Mammary epithelial cell (primary cell): ENCODE measurements around the gene RSAD2.

Experiments used
- EZH2 ChIP-seq: IDR thresholded peaks from 2 replicates; pipeline ENCODE4 v1.6.1; 2012; ENCODE audit warnings: low read length, inconsistent platforms, borderline replicate concordance
- TF ChIP-seq, protein P1 (sequence below), 2 donors: IDR thresholded peaks in 1 of 2; conservative IDR thresholded peaks in 1 of 2; 2 replicates each; pipeline ENCODE4 v1.5.1; 2011 to 2012; ENCODE audit warnings: inconsistent platforms in 2 of 2, low read length in 2 of 2, mild to moderate bottlenecking in 2 of 2, control low read depth in 1 of 2, low read depth in 1 of 2; ENCODE audit not compliant: insufficient read depth in 1 of 2; ENCODE audit errors: extremely low read depth in 1 of 2

DNA sequence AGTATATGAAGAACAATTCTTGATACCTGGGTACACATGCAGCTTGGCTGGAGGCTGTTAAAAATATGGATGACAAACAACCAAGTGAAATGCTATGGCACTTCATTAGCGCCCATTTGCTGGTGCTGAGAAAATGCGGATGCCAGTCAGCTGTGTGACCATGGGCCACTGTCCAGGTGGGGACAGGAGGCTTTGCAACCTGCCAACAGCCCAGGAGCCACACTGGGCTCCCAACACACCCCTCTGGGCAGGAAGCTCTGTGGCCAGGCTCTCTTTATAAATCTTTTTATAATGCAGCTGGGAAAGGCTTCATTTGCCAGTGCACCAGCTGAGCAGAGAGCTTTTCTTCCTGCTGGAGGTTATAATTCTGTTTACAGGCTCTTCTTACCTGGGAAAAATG, 59.6 kb downstream of the RSAD2 start:
- TF ChIP-seq, protein P1, sequence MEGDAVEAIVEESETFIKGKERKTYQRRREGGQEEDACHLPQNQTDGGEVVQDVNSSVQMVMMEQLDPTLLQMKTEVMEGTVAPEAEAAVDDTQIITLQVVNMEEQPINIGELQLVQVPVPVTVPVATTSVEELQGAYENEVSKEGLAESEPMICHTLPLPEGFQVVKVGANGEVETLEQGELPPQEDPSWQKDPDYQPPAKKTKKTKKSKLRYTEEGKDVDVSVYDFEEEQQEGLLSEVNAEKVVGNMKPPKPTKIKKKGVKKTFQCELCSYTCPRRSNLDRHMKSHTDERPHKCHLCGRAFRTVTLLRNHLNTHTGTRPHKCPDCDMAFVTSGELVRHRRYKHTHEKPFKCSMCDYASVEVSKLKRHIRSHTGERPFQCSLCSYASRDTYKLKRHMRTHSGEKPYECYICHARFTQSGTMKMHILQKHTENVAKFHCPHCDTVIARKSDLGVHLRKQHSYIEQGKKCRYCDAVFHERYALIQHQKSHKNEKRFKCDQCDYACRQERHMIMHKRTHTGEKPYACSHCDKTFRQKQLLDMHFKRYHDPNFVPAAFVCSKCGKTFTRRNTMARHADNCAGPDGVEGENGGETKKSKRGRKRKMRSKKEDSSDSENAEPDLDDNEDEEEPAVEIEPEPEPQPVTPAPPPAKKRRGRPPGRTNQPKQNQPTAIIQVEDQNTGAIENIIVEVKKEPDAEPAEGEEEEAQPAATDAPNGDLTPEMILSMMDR (conservative IDR thresholded peaks at IDR 0.05 in 1 of 2, IDR thresholded peaks at IDR 0.05 in 1 of 2; ENCODE audit: extremely low read depth in 1 of 2, insufficient read depth in 1 of 2, low read depth in 1 of 2, low read length in 2 of 2), result no peak
- TF ChIP-seq EZH2, result no peak
